HG03066 (cell line): ENCODE data around the gene FGD5.

Source experiments
- ATAC-seq: cut with Tn5 transposase; IDR thresholded peaks from one replicate; pipeline ENCODE4 v1.9.1; 2021; ENCODE audit warnings: low read depth; ENCODE audit not compliant: unreplicated experiment

The FGD5 gene

DNA sequence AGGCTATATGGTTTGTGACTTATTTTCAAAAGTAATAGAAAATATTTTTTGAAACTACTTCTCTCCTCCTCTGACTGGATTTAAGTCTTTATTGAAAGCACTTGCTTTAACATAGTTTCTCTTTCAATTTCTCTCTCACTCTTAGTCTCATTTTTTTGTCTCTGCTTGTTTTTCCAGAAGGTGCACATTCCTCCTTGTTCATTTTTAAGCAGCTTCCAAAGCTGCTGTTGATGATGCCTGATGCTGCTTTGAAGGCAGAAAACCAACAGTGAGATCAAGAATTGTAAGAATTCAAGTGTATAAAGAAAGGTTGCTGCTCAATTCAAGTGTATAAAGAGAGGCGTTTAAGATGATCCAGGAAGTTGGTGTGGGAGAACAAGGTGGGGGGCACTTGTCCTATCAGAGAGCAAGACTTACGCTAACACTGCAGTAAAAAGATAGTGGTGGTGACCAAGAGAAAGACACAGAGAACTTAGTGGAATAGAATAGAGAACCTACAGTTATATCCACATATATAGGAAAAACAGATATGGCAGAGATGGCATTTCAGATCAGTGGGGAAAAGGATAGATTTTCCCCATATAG lies 140.7 kb downstream of the FGD5 start:
- peak; percentile 48 for ATAC-seq

- ATAC-seq = no peak
Measured at GRCh38 chr3:14962762-14963161, 144.0 kb downstream of the FGD5 start.

DNA sequence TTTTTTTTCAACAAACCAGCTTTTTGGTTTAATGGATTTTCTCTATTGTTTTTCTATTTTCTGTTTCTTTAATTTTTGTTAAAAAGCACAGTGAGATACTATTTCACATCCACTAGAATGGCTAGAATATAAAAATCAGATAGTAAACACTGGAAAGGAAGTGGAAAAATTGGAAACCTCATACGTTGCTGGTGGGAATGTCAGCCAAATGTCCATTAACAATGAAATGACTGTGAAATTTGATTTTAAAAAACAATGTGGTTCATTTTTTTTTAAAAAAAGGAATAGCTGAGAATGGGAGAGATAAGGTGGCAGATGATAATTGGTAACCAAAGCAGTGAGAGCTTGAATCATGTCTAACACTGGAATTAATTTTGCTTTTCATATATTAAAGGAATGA lies 148.5 kb downstream of the FGD5 start:
- ATAC-seq = no peak

GRCh38 chr3:14969671-14970070 lies 150.9 kb downstream of the FGD5 start:
- no peak for ATAC-seq

DNA sequence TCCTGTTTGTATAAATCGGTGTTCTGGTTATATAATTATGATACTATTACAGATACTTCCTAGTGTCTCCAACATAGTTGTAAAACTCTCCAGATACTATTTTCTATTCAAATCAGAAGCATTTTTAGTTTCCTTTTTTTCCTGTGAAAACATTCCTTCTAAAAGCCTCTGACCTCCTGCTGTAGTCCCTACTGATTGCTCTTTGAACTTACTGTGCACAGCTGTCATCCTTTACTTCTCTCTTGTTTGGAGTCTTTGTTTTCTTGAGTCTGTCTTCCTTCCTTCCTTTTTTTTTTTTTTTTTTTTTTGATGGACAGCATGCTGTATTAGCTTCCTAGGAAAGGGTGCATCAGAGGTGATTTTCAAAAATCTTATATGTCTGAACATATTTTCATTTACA lies 157.6 kb downstream of the FGD5 start:
- ATAC-seq = no peak

DNA sequence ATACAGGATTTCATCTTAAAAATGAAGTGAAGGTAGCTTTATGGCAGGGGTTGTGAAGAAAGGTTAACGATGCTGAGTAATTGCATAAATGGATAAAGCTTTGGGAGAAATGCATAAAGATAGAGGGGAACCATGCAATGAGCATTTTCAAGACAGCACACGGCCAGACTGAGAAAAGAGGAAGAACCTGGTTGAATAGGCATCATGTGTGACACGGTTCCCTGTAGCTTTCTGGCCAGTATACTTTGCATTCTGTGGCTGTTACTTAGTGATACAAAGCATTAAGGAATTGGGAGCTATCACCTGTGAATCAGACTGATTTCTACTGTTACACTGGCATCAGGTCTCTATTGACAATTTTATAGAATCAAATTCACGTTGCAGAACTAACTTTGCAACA lies 161.9 kb downstream of the FGD5 start:
- no peak for ATAC-seq
